B cell (primary cell): ENCODE results near the gene ADGRB2. TPM values are rescaled to one million over a fixed set of nuclear protein-coding genes. Genes with fewer than 3 reads are reported as not detected.

ENCODE experiments used
- ATAC-seq: fragments of 200-7000 bp; cut with Tn5 transposase; one replicate; pipeline ENCODE4 v1.10.0; 2021; ENCODE audit warnings: low read depth, mild to moderate bottlenecking, moderate number of reproducible peaks, moderate library complexity
- CTCF ChIA-PET: fragments of 350-600 bp; sonication (Branson Sonifier 250); formaldehyde crosslinking; loops from one replicate; lab custom pipeline; 2021; ENCODE audit warnings: antibody characterized with exemption, inconsistent platforms; lab: Charles Lee
- POLR2A ChIA-PET: fragments of 350-600 bp; sonication (Branson Sonifier 250); formaldehyde crosslinking; loops from one replicate; lab custom pipeline; 2021; ENCODE audit warnings: antibody characterized with exemption; lab: Charles Lee
- DNase-seq: peaks from one replicate; pipeline ENCODE4 v3.0.0; 2013
- H2AFZ ChIP-seq: 2 replicates; pipeline ENCODE4 v1.6.1; 2012; ENCODE audit warnings: mild to moderate bottlenecking, low read depth, low read length; ENCODE audit not compliant: insufficient read depth, poor library complexity, severe bottlenecking
- H3K27ac ChIP-seq, 2 donors: 1 replicate in 1 of 2; 2 replicates in 1 of 2; pipeline ENCODE4 v1.5.1; 2012 to 2013; ENCODE audit warnings: low read length in 2 of 2, mild to moderate bottlenecking in 2 of 2, moderate library complexity in 1 of 2
- H3K27me3 ChIP-seq, 4 experiments: fragments of 200-600 bp in 1 of 4; sonication (generic) in 1 of 4; replicated peaks in 1 of 4; 1 replicate in 2 of 4; 2 replicates in 2 of 4; pipeline versions ENCODE4 v1.6.1 to v1.7.0; 2013 to 2016; ENCODE audit warnings: low read length in 3 of 4, mild to moderate bottlenecking in 2 of 4, mixed read lengths in 1 of 4, moderate library complexity in 1 of 4; ENCODE audit not compliant: insufficient read depth in 4 of 4, control insufficient read depth in 3 of 4; ENCODE audit errors: control extremely low read depth in 1 of 4
- H3K36me3 ChIP-seq, 2 experiments: replicated peaks in 1 of 2; 1 replicate in 1 of 2; 2 replicates in 1 of 2; pipeline versions ENCODE4 v1.6.1 to v1.7.1; 2013; ENCODE audit warnings: low read length in 1 of 2; ENCODE audit not compliant: insufficient read depth in 2 of 2, control insufficient read depth in 1 of 2; ENCODE audit errors: control extremely low read depth in 1 of 2, extremely low read depth in 1 of 2
- H3K4me1 ChIP-seq, 2 donors: fragments of 200-600 bp in 1 of 2; sonication (generic) in 1 of 2; 1 replicate in 1 of 2; 2 replicates in 1 of 2; pipeline versions ENCODE4 v1.5.1 to v1.6.1; 2013 to 2017; ENCODE audit warnings: low read length in 2 of 2; ENCODE audit not compliant: control insufficient read depth in 2 of 2, insufficient read depth in 2 of 2
- H3K4me2 ChIP-seq: replicated peaks from 2 replicates; pipeline ENCODE3; 2012; ENCODE audit warnings: mild to moderate bottlenecking, low read depth, low read length; ENCODE audit not compliant: poor library complexity, severe bottlenecking
- H3K4me3 ChIP-seq, 5 experiments: fragments of 200-600 bp in 1 of 5; sonication (generic) in 1 of 5; 1 replicate in 3 of 5; 2 replicates in 2 of 5; pipeline versions ENCODE4 v1.5.1 to v1.7.0; 2011 to 2016; ENCODE audit warnings: low read length in 4 of 5, mild to moderate bottlenecking in 4 of 5, low read depth in 2 of 5, control low read depth in 1 of 5, moderate library complexity in 1 of 5; ENCODE audit not compliant: insufficient read depth in 1 of 5; ENCODE audit errors: control extremely low read depth in 1 of 5, extremely low read depth in 1 of 5
- H3K79me2 ChIP-seq: fragments of 200-600 bp; sonication (generic); one replicate; pipeline ENCODE4 v1.6.0; 2016; ENCODE audit warnings: low read length; ENCODE audit not compliant: control insufficient read depth, insufficient read depth
- H3K9ac ChIP-seq: fragments of 200-600 bp; sonication (generic); 2 replicates; pipeline ENCODE4 v1.6.1; 2017; ENCODE audit warnings: mild to moderate bottlenecking, low read length, moderate library complexity
- H3K9me3 ChIP-seq, 3 donors: one replicate each; pipeline versions ENCODE4 v1.6.1 to v1.7.1; 2013; ENCODE audit warnings: low read length in 2 of 3; ENCODE audit not compliant: control insufficient read depth in 2 of 3, insufficient read depth in 1 of 3; ENCODE audit errors: control extremely low read depth in 1 of 3
- H4K20me1 ChIP-seq: 2 replicates; pipeline ENCODE4 v1.6.0; 2012; ENCODE audit warnings: mild to moderate bottlenecking, low read length; ENCODE audit not compliant: insufficient read depth, control insufficient read depth, poor library complexity, severe bottlenecking
- H3K27ac Mint-ChIP-seq: one replicate; pipeline ENCODE4 v1.8.0; 2021; ENCODE audit warnings: mixed read lengths
- H3K27me3 Mint-ChIP-seq: one replicate; pipeline ENCODE4 v1.8.0; 2021; ENCODE audit warnings: mixed read lengths
- H3K4me1 Mint-ChIP-seq: one replicate; pipeline ENCODE4 v1.8.0; 2021; ENCODE audit warnings: mixed read lengths
- H3K4me3 Mint-ChIP-seq: one replicate; pipeline ENCODE4 v1.8.0; 2021; ENCODE audit warnings: mixed read lengths
- H3K9me3 Mint-ChIP-seq: one replicate; pipeline ENCODE4 v1.8.0; 2022; ENCODE audit warnings: mixed read lengths; ENCODE audit not compliant: insufficient read depth
- CTCF ChIP-seq: fragments of 200-600 bp; IDR thresholded peaks from one replicate; pipeline ENCODE4 v1.8.0; 2022; ENCODE audit warnings: antibody characterized with exemption, mild to moderate bottlenecking
- EZH2 ChIP-seq: IDR thresholded peaks from 2 replicates; pipeline ENCODE4 v1.6.1; 2012; ENCODE audit warnings: borderline replicate concordance, low read depth, mild to moderate bottlenecking, moderate library complexity, low read length; ENCODE audit not compliant: insufficient read depth, poor library complexity, severe bottlenecking
- WGBS: methylation state at CpG from one replicate; pipeline ENCODE4 v1.1.5; 2013; ENCODE audit warnings: missing lambda C conversion rate; ENCODE audit not compliant: insufficient coverage; 5-methylcytosine and 5-hydroxymethylcytosine counted together
- intact Hi-C: fragments of 100-400 bp; cut with micrococcal nuclease; formaldehyde crosslinking; loops from one replicate; pipeline ENCODE4 v1.10.0; 2022
- polyA plus RNA-seq: library from polyadenylated mRNA; depleted of rRNA; stranded (reverse); fragments of >200 nt; gene quantifications from 2 replicates; pipeline ENCODE4 v1.2.3, GENCODE V29; 2012
- total RNA-seq, 2 donors: library from RNA; stranded (reverse); fragments of 120-200 nt in 1 of 2; gene quantifications; 1 replicate in 1 of 2; 2 replicates in 1 of 2; pipeline versions ENCODE4 v1.2.3 to v1.2.4, GENCODE V29; 2013 to 2022

The ADGRB2 gene
- total and polyA plus RNA-seq, 2 donors (not counting 1 experiment from before 2014, with no cell fraction given) = 1.9 to 2.7 TPM

GRCh38 chr1:31734582-31735107 is 29.5 kb downstream of the ADGRB2 start:
- 100% methylated on average over 2 of the region's 7 CpGs for whole genome bisulfite sequencing
- H3K27me3 Mint-ChIP-seq = peaks cover 3% of the 10 kb centered on the region

More at GRCh38 chr1:31734582-31735107, 29.5 kb downstream of the ADGRB2 start:
- ChIA-PET POLR2A (no interaction called here), CTCF (no interaction called here)
- Histone ChIP-seq H3K4me3 (no peak overlapping the region), H4K20me1 (no peaks in the 10 kb centered on the region), H3K79me2 (no peaks in the 10 kb centered on the region), H3K9ac (no peak overlapping the region), H3K4me1 (peaks cover 7 to 9% of the 10 kb centered on the region in 2 donors), H3K4me2 (no peak overlapping the region), H2AFZ (no peak overlapping the region), H3K27ac (no peak overlapping the region), H3K36me3 (no peaks in the 10 kb centered on the region), H3K27me3 (no peaks in the 10 kb centered on the region), H3K9me3 (no peaks in the 10 kb centered on the region)
- intact Hi-C loops = no loop called here
- DNase-seq (no peak), ATAC-seq (no peak)
- no peak overlapping the region for H3K27ac Mint-ChIP-seq
- peaks cover 17% of the 10 kb centered on the region for H3K4me1 Mint-ChIP-seq
- no peak overlapping the region for H3K4me3 Mint-ChIP-seq
- no peak for TF ChIP-seq CTCF
- no peak for TF ChIP-seq EZH2
- H3K9me3 Mint-ChIP-seq = no peaks in the 10 kb centered on the region
